Measurements from ENCODE around the gene IGF2BP3. TPM values are rescaled to one million over a fixed set of nuclear protein-coding genes. Genes with fewer than 3 reads are reported as not detected.
"Not testable (repeated sequence)": the region's sequence is repeated elsewhere in the genome, so short reads cannot be mapped to it uniquely, and the experiment has no call there.

Gene IGF2BP3
- total and polyA plus RNA-seq, 8 donors = 0.09 to 1.3 (median 0.55) TPM

DNA sequence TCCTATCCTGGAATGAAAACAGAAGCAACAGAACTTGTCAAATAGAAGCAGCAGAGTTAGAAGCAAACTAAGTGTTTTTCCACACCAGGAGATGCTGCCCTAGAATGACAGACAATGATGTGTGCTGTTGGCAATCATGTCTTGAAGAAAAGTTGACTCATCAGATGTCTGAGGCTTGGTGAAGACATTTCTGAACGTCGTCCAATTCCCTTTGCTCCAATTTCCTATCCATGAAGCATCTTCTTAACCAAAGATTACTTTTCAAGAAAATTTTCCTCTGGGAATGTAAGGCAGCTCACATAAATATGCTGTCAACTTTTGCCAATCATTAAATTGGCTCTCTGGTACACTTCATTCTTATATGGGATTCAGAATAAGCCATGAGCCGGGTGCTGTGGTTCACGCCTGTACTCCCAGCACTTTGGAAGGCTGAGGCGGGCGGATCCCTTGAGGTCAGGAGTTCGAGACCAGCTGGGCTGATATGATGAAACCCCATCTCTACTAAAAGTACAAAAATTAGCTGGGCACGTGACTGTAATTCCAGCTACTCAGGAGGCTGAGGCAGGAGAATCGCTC is 136.5 kb downstream of the IGF2BP3 start:
- DNase-seq (no peak), ATAC-seq (peak in 2 of 4 donors; percentile 7 to 40), FAIRE-seq (no peak)
- no peak overlapping the region for H3K4me3 ChIP-seq
- no peaks in the 10 kb centered on the region for H3K9me3 ChIP-seq
- no peaks in the 10 kb centered on the region for H3K36me3 ChIP-seq
- TF ChIP-seq, protein P1, sequence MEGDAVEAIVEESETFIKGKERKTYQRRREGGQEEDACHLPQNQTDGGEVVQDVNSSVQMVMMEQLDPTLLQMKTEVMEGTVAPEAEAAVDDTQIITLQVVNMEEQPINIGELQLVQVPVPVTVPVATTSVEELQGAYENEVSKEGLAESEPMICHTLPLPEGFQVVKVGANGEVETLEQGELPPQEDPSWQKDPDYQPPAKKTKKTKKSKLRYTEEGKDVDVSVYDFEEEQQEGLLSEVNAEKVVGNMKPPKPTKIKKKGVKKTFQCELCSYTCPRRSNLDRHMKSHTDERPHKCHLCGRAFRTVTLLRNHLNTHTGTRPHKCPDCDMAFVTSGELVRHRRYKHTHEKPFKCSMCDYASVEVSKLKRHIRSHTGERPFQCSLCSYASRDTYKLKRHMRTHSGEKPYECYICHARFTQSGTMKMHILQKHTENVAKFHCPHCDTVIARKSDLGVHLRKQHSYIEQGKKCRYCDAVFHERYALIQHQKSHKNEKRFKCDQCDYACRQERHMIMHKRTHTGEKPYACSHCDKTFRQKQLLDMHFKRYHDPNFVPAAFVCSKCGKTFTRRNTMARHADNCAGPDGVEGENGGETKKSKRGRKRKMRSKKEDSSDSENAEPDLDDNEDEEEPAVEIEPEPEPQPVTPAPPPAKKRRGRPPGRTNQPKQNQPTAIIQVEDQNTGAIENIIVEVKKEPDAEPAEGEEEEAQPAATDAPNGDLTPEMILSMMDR (IDR thresholded peaks at IDR 0.05) = no peak
- H3K27me3 ChIP-seq = peaks cover 0 to 14% (median 2%) of the 10 kb centered on the region in 4 donors
- H3K27ac ChIP-seq = peak overlapping the region in 2 of 4 donors; percentile 12 to 13
- 69 to 72% methylated on average over 9 of the region's 9 CpGs for WGBS, 2 donors
- intact Hi-C loops (cut with DNase I) = no loop called here
- H3K4me1 ChIP-seq = peaks cover 17 to 36% (median 29%) of the 10 kb centered on the region in 3 donors

DNA sequence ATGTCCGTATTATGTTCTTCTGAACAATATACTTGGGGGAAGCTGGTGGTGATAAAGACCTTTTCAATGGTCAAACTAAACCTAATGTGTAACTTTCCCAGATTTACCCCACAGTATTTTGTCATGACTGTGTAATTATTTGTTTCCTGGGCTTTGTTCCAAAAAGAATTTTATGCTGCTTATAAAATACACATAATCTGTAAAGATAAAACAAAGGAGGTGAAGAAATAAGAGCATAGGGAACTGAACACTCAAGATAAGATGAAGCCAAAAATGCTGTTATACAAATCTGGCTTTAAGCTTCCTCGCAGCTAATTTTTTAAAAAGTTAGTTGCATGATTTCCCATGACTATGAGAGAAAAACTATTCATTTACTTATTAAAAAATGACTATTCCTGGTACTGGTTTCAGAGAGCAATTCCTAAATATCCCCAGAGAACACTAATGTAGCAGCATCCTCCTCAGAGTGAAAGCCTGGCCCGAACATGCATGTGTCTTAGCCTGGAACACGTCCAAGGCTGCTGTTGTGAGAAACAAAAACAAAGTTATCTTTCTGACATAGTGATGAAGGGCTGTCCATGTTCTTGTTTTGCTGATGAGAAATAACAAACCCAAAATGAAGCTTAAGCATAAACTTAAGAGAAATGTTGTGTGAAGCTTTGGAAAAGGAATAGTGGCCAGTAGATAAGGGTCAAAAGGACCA is 137.2 kb downstream of the IGF2BP3 start:
- 3 to 6% methylated on average over 4 of the region's 4 CpGs for WGBS, 2 donors
- Histone ChIP-seq H3K36me3 (no peaks in the 10 kb centered on the region), H3K4me1 (peaks cover 17 to 36% (median 29%) of the 10 kb centered on the region in 3 donors), H3K27ac (peak overlapping the region in 2 of 4 donors; percentile 2 to 13), H3K4me3 (no peak overlapping the region), H3K27me3 (peaks cover 0 to 8% (median 2%) of the 10 kb centered on the region in 4 donors), H3K9me3 (no peaks in the 10 kb centered on the region)
- ATAC-seq (peak; percentile 34 to 62 (median 54)), FAIRE-seq (no peak), DNase-seq (no peak)
- intact Hi-C loops (cut with DNase I) = no loop called here
- TF ChIP-seq, protein P1 (IDR thresholded peaks at IDR 0.05) = no peak

DNA sequence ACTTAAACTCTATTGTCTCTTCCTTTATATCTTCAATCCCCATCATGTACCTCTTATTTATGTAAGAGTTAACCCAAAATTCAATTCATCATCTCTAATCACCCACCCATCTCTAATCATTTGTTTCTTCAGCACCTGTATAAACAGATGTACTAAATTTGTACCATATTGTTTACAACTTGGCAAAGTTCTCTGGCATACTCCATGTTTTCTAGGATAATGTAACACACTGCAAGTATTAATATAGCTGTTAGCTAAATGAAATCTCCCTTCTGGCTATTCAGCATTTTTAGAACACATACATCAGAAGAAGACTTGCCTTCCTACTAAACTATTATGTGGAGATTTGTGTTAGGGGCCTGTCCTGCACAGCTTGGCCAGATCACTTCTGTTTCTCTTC is 138.1 kb downstream of the IGF2BP3 start:
- no peak for DNase-seq
- H3K4me1 ChIP-seq = peaks cover 17 to 36% (median 29%) of the 10 kb centered on the region in 3 donors
- peaks cover 0 to 6% (median 0%) of the 10 kb centered on the region in 4 donors for H3K27me3 ChIP-seq
- TF ChIP-seq, protein P1 (IDR thresholded peaks at IDR 0.05) = no peak
- ATAC-seq = no peak
- H3K4me3 ChIP-seq = no peak overlapping the region
- intact Hi-C loops (cut with DNase I) = no loop called here
- no peak for FAIRE-seq
- H3K9me3 ChIP-seq = no peaks in the 10 kb centered on the region
- no peaks in the 10 kb centered on the region for H3K36me3 ChIP-seq
- peak overlapping the region in 2 of 4 donors; percentile 2 to 13 for H3K27ac ChIP-seq

- DNase-seq (no peak), FAIRE-seq (no peak), ATAC-seq (no peak)
- H3K36me3 ChIP-seq = no peaks in the 10 kb centered on the region
- intact Hi-C loops (cut with DNase I) = no loop called here
- no peaks in the 10 kb centered on the region for H3K27me3 ChIP-seq
- TF ChIP-seq, protein P1 (IDR thresholded peaks at IDR 0.05) = no peak
- 63 to 90% methylated on average over 1 of the region's 1 CpG for WGBS, 2 donors
- no peaks in the 10 kb centered on the region for H3K9me3 ChIP-seq
- peaks cover 17 to 36% (median 29%) of the 10 kb centered on the region in 3 donors for H3K4me1 ChIP-seq
- H3K4me3 ChIP-seq = no peak overlapping the region
- no peak overlapping the region for H3K27ac ChIP-seq
Observed at GRCh38 chr7:23331132-23331531, 139.2 kb downstream of the IGF2BP3 start.

GRCh38 chr7:23315366-23315765 is 154.9 kb downstream of the IGF2BP3 start:
- FAIRE-seq (no peak), DNase-seq (no peak), ATAC-seq (no peak)
- no peaks in the 10 kb centered on the region for H3K36me3 ChIP-seq
- 78 to 91% methylated on average over 7 of the region's 7 CpGs for WGBS, 2 donors
- no peak overlapping the region for H3K27ac ChIP-seq
- TF ChIP-seq, protein P1 (IDR thresholded peaks at IDR 0.05) = no peak
- intact Hi-C loops (cut with DNase I) = no loop called here
- no peaks in the 10 kb centered on the region for H3K4me1 ChIP-seq
- no peaks in the 10 kb centered on the region for H3K9me3 ChIP-seq
- no peak overlapping the region for H3K4me3 ChIP-seq
- no peaks in the 10 kb centered on the region for H3K27me3 ChIP-seq

DNA sequence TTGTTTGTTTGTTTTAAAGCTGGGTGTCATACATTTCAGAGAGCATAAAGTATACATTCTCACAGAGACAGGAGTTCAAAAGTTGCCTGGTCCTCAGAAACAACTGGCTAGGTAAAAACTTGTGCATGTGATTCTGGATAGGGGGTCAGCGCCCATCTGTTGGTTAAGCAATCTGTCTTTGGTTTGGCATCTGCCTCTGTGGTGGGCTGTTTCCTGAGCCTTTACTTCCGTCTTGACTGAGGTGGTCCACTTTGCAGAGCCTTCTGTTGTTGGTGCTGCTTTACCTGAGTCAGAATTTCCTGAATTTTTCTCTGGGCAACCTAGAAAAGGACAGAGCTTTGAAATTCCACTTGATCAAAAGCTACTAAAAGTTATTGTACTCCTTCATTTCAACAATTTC is 158.2 kb downstream of the IGF2BP3 start:
- DNase-seq; FAIRE-seq; H3K4me1 ChIP-seq; H3K27me3 ChIP-seq; intact Hi-C loops (cut with DNase I); ATAC-seq; H3K36me3 ChIP-seq; H3K4me3 ChIP-seq; H3K9me3 ChIP-seq; H3K27ac ChIP-seq: not testable (repeated sequence)
- 83 to 90% methylated on average over 2 of the region's 2 CpGs for WGBS, 2 donors

Data from pancreas (tissue), 10 donors.